Activated CD8-positive, alpha-beta memory T cell treated with anti-CD3 and anti-CD28 coated beads, Interleukin-2, amount 50 U/mL, for 4 hours (primary cell): ENCODE data around the gene RBFOX1.

Experiments
- DNase-seq: peaks from one replicate; pipeline ENCODE4 v3.0.0-alpha.2; 2020

RBFOX1 gene

GRCh38 chr16:7713244-7713643 lies 380.6 kb downstream of the RBFOX1 start:
- DNase-seq: no peak

DNA sequence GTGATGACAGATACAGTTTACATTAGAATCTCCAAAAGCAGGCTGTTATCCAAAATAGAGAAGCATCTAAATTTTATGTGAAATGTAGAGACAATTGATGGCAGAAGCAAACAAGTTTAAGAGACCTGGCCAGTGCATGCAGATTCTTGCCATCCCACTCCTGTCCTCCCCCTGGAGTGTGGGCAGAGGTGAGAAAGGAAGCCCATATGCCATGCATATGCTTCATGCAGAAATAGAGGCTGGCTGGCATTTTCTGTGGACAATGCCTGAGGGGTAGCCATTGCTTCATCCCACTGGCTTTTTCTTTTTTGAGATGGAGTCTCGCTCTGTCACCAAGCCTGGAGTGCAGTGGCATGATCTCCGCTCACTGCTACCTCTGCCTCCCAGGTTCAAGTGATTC lies 382.1 kb downstream of the RBFOX1 start:
- no peak for DNase-seq

DNA sequence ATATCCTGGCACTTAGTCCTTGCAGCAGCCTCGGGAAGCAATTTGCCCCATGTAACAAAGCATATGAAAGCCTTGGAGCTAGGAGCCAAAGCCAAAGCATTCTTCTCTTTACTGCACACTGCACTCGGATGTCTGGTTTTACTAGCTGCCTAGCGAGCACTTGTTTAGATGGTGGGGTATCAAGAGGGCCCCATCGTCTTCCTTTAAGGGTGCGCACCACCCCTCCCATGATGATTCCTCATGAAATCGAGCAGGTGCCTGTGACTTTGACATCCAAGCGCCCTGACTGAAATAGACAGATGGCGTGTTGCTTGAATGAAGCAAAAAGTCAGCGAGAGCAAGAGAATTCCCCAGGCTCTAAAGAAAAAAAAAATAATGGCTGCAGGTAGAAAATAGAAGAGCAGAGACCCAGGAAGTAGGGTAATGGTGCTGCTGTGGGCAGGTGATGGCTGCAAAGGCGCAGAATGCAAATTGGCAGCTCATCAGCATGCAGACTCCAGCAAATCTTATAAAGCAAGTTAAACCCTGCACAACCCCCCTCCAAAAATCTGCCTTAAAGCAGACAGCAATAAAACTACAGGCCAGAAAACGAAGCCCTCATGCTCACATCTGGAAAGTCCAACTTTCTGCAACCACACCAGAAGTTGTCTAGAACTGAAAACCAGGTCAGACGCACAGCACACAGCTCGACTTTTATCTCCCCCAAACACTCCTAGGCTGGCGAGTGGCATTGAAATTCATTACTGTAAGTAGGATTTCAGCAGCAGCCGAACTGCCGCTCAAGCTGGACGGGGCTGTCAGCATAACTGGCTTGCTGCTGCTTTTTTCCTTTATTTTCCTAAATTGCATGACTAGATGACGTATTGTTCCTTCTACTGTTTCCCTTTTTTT lies 384.3 kb downstream of the RBFOX1 start:
- no peak for DNase-seq

DNA sequence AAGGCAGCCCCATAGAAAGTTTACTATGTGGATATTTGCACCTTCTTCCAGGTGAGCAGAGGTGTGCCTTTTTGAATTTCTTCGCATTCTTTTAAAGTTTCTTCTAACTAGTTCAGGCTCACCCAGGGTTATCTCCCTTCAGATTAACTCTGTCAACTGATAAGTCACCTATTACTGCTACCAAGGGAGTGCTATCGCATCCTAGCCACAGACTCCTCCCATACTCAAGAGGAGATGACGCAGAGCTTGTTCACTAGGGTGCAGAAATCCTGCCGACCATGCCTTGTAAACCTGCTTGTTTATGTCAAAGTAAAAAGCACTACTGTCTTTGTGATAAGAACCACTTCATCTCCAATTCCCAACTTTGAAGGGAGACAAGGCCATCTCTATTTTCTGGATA lies 390.1 kb downstream of the RBFOX1 start:
- DNase-seq: no peak

GRCh38 chr16:7731141-7731540 lies 398.5 kb downstream of the RBFOX1 start:
- DNase-seq: no peak

DNA sequence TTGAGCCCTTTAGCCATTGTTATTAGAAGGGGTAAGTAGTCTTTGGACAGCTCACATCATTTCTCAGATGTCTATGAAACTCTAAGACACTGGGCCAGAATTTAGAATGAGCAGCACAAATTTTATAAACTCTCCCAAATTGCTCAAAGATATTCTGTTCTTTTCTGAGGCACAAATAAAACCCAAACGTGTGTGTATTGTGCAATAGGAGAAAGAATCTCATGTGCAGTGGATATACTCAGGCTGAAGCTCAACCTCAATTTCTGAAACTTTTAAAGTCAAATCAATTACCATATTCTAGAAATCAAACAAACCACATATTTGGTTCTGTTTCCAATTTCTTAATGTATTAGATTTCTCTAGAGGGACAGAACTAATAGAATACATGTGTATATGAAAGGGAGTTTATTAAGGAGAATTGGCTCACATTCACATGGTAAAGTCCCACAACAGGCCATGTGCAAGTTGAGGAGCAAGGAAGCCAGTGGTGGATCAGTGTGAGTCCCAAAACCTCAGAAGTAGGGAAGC lies 403.6 kb downstream of the RBFOX1 start:
- DNase-seq: no peak

DNA sequence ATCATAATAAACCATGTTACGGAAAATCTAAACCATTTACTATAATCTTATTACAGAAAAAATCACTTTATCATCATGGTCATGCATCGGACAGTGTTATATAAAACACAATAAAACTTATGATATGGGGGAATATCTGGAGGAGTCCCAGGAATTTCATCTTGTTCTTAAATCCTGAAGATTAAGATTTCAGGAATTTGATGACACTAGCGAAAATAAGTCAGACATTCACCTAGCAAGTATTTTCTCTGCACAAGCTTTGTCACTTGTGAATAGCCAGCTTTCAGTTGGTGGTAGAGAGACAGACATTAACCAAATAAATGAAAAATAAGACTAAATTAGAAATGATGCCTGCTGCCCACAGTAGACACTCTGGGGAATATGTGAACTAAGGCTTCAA lies 410.0 kb downstream of the RBFOX1 start:
- DNase-seq: no peak

GRCh38 chr16:7744546-7745264 lies 412.1 kb downstream of the RBFOX1 start:
- DNase-seq: no peak

DNA sequence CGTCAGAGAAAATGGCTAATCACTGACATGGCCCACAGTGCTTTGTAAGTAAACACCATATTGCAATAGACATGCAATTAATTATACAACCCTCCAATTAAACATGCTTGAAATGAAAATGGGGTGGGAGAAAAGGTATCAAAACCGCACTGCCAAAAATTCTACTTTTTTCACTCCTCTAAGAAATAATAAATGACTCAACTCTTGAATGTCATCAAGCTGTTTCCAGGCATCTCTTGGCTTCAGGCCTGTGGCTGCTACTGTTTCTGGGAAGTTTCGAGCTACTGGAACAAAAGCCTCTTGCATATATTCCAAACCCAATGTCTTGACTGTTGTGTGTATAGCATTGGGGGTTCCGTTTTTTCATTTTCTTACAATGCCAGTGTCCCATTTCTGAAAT lies 412.6 kb downstream of the RBFOX1 start:
- DNase-seq: no peak

DNA sequence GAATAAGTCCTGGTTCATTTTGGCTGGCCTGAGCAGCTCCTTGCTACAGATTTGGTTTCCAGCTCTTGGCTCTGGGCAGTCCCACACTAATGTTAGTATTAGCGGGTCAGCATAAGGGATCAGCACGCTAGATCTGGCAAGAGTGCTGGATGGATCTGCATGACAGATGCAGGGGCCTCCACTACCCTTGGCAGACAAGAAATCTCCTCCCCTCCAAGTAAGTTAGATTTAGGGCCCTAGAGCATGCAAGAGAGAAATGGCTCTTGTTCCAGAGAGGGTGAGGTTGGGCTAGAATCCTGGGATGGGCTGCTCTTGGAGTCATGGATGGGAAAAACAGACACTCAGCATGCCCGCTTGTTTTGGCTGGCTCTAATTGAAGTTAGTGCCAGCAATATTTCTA lies 414.3 kb downstream of the RBFOX1 start:
- DNase-seq: no peak

GRCh38 chr16:7748522-7748921 lies 415.9 kb downstream of the RBFOX1 start:
- no peak for DNase-seq

DNA sequence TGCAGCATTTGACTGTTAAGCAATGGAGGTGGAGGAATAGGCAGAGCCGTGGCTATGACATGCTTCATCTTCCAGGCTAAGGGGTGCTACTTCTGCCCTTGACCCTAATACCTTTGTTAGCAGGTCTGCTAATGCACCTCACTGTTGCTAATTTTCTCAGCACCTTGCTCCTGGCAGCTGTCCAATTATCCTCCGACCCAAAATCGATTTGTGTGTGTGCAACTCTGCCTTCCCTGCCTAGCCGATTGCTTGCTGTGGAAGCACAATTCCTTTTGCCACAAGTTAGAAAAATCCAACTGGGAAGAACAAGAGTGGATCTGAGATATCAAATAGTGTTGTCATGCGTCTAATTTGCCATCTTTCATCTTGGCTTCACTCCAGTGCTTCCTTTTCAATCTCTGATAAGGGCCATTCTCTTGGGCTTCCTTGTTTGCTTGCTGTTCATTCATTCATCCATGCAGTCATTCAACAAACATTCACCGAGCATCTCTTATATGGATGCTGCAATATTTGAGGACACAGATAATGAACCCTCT lies 422.8 kb downstream of the RBFOX1 start:
- no peak for DNase-seq
